Thyroid gland (tissue), 4 donors: ENCODE data around the gene OR8B2.
"Not testable (repeated sequence)": the region's sequence is repeated elsewhere in the genome, so short reads cannot be mapped to it uniquely, and the experiment has no call there.

Source experiments
- CTCF ChIP-seq, 6 experiments: fragments of 200-600 bp in 3 of 6; fragments of 450-650 bp in 3 of 6; sonication (generic) in 3 of 6; IDR thresholded peaks; one replicate each; pipeline ENCODE4 v1.5.1; 2016 to 2019; ENCODE audit warnings: antibody characterized with exemption in 6 of 6, mild to moderate bottlenecking in 2 of 6, inconsistent platforms in 1 of 6, moderate library complexity in 1 of 6
- POLR2A ChIP-seq, 2 donors: fragments of 450-650 bp; IDR thresholded peaks; one replicate each; pipeline ENCODE4 v1.6.1; 2017; ENCODE audit warnings: antibody characterized with exemption in 2 of 2, mild to moderate bottlenecking in 2 of 2, moderate library complexity in 1 of 2

- TF ChIP-seq CTCF, POLR2A (IDR thresholded peaks at IDR 0.05): not testable (repeated sequence)
These were observed 12.5 kb upstream of the OR8B2 start for GRCh38 chr11:124396847-124397246.
